Fibroblast of skin of back (primary cell): ENCODE measurements around the gene LIPG.

Experiments used
- DNase-seq: peaks from one replicate; pipeline ENCODE4 v3.0.0-alpha.2; 2013

Gene LIPG

GRCh38 chr18:49639643-49640391 is 78.0 kb downstream of the LIPG start:
- no peak for DNase-seq

GRCh38 chr18:49640741-49641140 is 78.9 kb downstream of the LIPG start:
- DNase-seq: no peak

- DNase-seq: no peak
These were observed 83.3 kb downstream of the LIPG start for GRCh38 chr18:49645196-49645595.

GRCh38 chr18:49645841-49646351 is 84.0 kb downstream of the LIPG start:
- DNase-seq: peak; percentile 65

DNA sequence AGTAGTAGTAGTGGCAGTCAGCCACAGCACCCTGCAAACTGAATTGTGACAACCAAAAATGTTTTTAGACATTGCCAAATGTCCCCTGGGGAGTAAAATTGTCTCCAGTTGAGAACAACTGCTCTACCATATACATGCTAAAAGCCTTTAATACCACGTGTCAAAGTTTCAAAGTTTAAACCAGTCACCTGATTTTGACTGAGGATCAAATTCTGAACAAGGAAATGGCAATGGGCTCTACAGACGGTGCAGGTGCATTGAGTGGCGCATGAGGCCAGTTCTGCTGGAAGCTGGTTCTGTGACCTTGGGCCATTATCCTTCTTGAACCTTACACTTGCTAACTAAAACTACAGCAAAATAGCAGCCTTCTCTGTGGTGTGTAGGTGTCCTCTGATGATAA is 85.0 kb downstream of the LIPG start:
- no peak for DNase-seq

DNA sequence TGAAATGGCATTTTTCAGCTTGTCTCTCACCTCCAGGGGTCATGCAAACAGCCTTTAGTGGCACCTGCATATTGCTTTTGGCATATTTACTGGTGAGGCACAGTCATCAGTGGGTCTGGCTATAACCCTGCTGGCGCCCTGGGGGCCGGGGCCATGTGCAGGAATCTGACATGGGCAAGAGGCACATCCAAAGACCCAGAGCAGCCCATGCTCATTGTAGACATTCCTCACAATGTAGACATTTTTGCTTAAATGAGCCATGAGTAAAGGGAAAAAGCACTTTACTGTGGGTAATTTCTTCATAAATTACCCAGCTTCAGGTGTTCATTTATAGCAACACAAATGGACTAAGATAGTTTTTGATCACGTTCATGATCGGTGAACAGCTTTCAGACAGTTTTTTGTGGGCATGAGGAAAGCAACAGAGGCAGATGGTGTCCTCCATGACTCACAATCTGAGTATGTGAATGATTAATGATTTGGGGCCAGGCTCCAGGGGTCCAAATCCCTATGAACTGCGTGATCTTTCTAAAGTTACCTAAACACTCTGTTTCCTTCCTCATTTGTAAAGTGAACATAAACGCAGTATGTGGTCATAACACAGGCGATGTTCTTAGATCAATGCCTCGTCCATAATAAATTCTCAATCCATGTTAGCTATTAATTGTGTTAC is 85.8 kb downstream of the LIPG start:
- DNase-seq: peak; percentile 61

- DNase-seq: no peak
These were observed 86.5 kb downstream of the LIPG start for GRCh38 chr18:49648326-49648725.
